ENCODE results near the gene DKC1.

Gene DKC1

GRCh38 chrX:154762537-154763296 lies at the start of gene DKC1:
Gene DKC1 (plus strand): TSS chrX:154762864. CDS start chrX:154762966, 102 bp downstream.
- peak; percentile 92 for DNase-seq

- peak; percentile 11 for DNase-seq
Measured at GRCh38 chrX:154714925-154715324, 47.7 kb upstream of the DKC1 start.

GRCh38 chrX:154715825-154716224 lies 46.8 kb upstream of the DKC1 start:
- DNase-seq: no peak

- DNase-seq: no peak
Measured at GRCh38 chrX:154717824-154718223, 44.8 kb upstream of the DKC1 start.

GRCh38 chrX:154718616-154719015 lies 44.0 kb upstream of the DKC1 start:
- DNase-seq: no peak

GRCh38 chrX:154719132-154719675 lies 43.5 kb upstream of the DKC1 start:
- no peak for DNase-seq

GRCh38 chrX:154720067-154720466 lies 42.6 kb upstream of the DKC1 start:
- DNase-seq: no peak

- no peak for DNase-seq
Measured at GRCh38 chrX:154721155-154721554, 41.5 kb upstream of the DKC1 start.

GRCh38 chrX:154724993-154725756 lies 37.5 kb upstream of the DKC1 start:
- no peak for DNase-seq

GRCh38 chrX:154727418-154727817 lies 35.2 kb upstream of the DKC1 start:
- DNase-seq: no peak

GRCh38 chrX:154727871-154728270 lies 34.8 kb upstream of the DKC1 start:
- no peak for DNase-seq

GRCh38 chrX:154728431-154729190 lies 34.1 kb upstream of the DKC1 start:
- DNase-seq: no peak

- DNase-seq: no peak
Measured at GRCh38 chrX:154729439-154729838, 33.2 kb upstream of the DKC1 start.

- DNase-seq: no peak
Measured at GRCh38 chrX:154730253-154730891, 32.3 kb upstream of the DKC1 start.

- DNase-seq: no peak
Measured at GRCh38 chrX:154731184-154731583, 31.5 kb upstream of the DKC1 start.

- DNase-seq: no peak
Measured at GRCh38 chrX:154731881-154732280, 30.8 kb upstream of the DKC1 start.

- no peak for DNase-seq
Measured at GRCh38 chrX:154732421-154733065, 30.1 kb upstream of the DKC1 start.

- DNase-seq: no peak
Measured at GRCh38 chrX:154733066-154733425, 29.6 kb upstream of the DKC1 start.

- DNase-seq: no peak
Measured at GRCh38 chrX:154734061-154734781, 28.4 kb upstream of the DKC1 start.

GRCh38 chrX:154735695-154736393 lies 26.8 kb upstream of the DKC1 start:
- DNase-seq: no peak

- no peak for DNase-seq
Measured at GRCh38 chrX:154737136-154737535, 25.5 kb upstream of the DKC1 start.

Measured in NCI-H2227 treated with DMSO at 0.1 percent for 48 hours (cell line).